Peyer's patch (tissue), 4 donors: Measurements from ENCODE around the gene GLMP. TPM values are rescaled to one million over a fixed set of nuclear protein-coding genes. Genes with fewer than 3 reads are reported as not detected.

Experiments
- DNase-seq, 3 donors: peaks; one replicate each; pipeline ENCODE4 v3.0.0-alpha.2; 2017 to 2019
- H3K27ac ChIP-seq, 4 donors: fragments of 200-600 bp; sonication (generic); one replicate each; pipeline ENCODE4 v1.5.1; 2016 to 2019
- H3K27me3 ChIP-seq, 2 donors: fragments of 200-600 bp; sonication (generic); one replicate each; pipeline ENCODE4 v1.5.1; 2019
- H3K36me3 ChIP-seq, 3 donors: fragments of 200-600 bp; sonication (generic); one replicate each; pipeline ENCODE4 v1.5.1; 2016 to 2019
- H3K4me1 ChIP-seq, 4 donors: fragments of 200-600 bp; sonication (generic); one replicate each; pipeline ENCODE4 v1.5.1; 2016 to 2019
- H3K4me3 ChIP-seq, 4 donors: fragments of 200-600 bp; sonication (generic); 1 replicate in 3 of 4; 2 replicates in 1 of 4; pipeline ENCODE4 v1.5.1; 2016 to 2019; ENCODE audit warnings: mild to moderate bottlenecking in 1 of 4
- H3K9me3 ChIP-seq, 4 donors: fragments of 200-600 bp; sonication (generic); one replicate each; pipeline ENCODE4 v1.5.1; 2016 to 2019; ENCODE audit warnings: mild to moderate bottlenecking in 1 of 4
- POLR2A ChIP-seq, 2 donors: fragments of 450-650 bp; IDR thresholded peaks; one replicate each; pipeline ENCODE4 v1.5.1; 2017; ENCODE audit warnings: antibody characterized with exemption in 2 of 2, mild to moderate bottlenecking in 2 of 2, moderate library complexity in 2 of 2
- total RNA-seq, 4 donors: library from RNA; depleted of rRNA; stranded (reverse); fragments of >200 nt; gene quantifications; one replicate each; pipeline ENCODE4 v1.1.0, GENCODE V29; 2016
- TF ChIP-seq, protein P1 (sequence below), 6 experiments: fragments of 450-650 bp in 4 of 6; fragments of 200-600 bp in 2 of 6; sonication (generic) in 1 of 6; IDR thresholded peaks; one replicate each; pipeline ENCODE4 v1.5.1; 2017 to 2019; ENCODE audit warnings: antibody characterized with exemption in 6 of 6, mild to moderate bottlenecking in 3 of 6, moderate library complexity in 1 of 6

GLMP gene
- total RNA-seq, 4 donors from 2014 or later = 23.1 to 67.8 (median 61.3) TPM

DNA sequence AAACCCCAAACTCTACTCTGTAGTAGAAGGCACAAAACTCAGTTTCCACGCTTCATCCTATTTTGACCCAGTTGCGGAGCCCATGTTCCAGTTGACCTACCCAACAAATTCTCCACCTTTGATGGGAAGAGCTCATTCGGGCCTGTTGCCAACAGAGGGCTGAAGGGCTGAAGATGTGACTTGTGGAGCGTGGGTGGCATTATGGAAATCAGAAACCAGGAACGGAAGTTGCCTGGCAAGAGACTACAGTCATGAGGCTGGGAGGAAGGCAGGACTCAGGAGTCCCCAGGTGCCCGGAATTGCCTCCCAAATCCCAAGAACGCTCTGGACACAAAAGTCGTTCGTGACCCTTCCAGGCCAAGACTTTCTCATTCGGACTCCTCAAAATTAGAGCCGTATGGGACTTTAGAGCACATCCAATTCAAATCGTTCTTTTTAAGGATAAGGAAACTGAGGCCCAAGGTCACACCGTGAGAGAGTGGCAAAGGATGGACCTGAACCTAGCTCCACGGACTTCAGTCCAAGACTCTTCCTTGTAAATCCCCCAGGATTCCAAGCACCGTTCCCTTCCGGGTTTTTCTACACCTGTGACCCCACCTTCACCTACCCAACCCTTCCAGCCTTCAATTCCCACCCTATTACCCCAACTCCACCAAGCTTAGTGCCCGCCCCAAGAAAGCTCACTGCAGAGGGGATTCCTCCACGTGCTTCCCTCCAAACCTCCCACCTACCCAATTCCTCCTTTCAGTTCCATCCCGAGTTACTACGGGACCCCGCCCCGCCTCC is 13.6 kb downstream of the GLMP start:
- peak overlapping the region; percentile 91 to 93 (median 93) for H3K27ac ChIP-seq
- H3K9me3 ChIP-seq = no peaks in the 10 kb centered on the region
- DNase-seq = no peak
- H3K4me1 ChIP-seq = peaks cover 0 to 33% (median 4%) of the 10 kb centered on the region in 4 donors
- no peak for TF ChIP-seq POLR2A (IDR thresholded peaks at IDR 0.05)
- TF ChIP-seq, protein P1, sequence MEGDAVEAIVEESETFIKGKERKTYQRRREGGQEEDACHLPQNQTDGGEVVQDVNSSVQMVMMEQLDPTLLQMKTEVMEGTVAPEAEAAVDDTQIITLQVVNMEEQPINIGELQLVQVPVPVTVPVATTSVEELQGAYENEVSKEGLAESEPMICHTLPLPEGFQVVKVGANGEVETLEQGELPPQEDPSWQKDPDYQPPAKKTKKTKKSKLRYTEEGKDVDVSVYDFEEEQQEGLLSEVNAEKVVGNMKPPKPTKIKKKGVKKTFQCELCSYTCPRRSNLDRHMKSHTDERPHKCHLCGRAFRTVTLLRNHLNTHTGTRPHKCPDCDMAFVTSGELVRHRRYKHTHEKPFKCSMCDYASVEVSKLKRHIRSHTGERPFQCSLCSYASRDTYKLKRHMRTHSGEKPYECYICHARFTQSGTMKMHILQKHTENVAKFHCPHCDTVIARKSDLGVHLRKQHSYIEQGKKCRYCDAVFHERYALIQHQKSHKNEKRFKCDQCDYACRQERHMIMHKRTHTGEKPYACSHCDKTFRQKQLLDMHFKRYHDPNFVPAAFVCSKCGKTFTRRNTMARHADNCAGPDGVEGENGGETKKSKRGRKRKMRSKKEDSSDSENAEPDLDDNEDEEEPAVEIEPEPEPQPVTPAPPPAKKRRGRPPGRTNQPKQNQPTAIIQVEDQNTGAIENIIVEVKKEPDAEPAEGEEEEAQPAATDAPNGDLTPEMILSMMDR (IDR thresholded peaks at IDR 0.05) = peak in 1 of 6 experiments; percentile 5
- peaks cover 0 to 29% (median 0%) of the 10 kb centered on the region in 3 donors for H3K36me3 ChIP-seq
- H3K27me3 ChIP-seq = no peaks in the 10 kb centered on the region
- peak overlapping the region; percentile 68 to 92 (median 80) for H3K4me3 ChIP-seq

DNA sequence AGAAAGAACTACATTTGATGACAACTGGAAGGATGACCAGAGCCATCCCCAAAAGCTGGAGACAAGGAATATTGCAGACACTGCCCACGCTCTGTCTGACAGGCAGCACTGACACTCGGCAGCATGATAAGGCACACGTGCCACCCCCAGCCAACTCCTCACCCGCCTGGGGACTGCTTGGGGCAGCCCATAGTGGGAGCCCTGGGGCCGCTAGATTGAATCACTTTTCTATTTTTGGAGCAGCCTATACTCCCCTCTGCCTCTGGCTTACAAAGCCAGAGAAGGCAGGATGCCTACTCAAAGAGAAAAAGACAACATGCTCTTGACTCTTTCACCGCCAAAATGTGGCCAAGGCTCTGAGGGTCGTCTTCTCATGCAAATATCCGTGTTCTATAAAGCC is 14.2 kb downstream of the GLMP start:
- no peak for DNase-seq
- H3K9me3 ChIP-seq = no peaks in the 10 kb centered on the region
- H3K27ac ChIP-seq = peak overlapping the region in 3 of 4 donors; percentile 91 to 93 (median 93)

DNA sequence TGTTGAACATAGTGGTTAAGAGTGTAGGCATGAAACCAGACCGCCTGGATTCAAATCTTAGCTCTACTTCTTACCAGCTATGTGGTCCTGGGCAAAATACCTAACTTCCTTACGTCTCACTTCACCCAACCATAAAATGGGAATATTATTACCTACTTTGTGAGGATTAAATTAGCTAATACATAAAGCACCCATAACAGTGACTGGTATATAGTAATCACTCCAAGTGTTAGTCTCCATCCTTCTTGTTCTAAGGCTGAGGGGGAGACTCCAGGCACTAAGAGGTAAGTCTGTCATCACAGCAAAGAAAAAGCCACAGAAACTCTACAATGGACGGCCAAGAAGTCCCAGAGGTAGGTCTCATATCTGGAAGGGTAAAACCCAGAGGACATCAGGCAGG is 15.6 kb downstream of the GLMP start:
- no peaks in the 10 kb centered on the region for H3K27me3 ChIP-seq
- H3K36me3 ChIP-seq = peaks cover 0 to 42% (median 0%) of the 10 kb centered on the region in 3 donors
- DNase-seq = no peak
- H3K4me3 ChIP-seq = no peak overlapping the region
- H3K27ac ChIP-seq = no peak overlapping the region
- no peak for TF ChIP-seq POLR2A (IDR thresholded peaks at IDR 0.05)
- TF ChIP-seq, protein P1 (IDR thresholded peaks at IDR 0.05) = no peak
- no peaks in the 10 kb centered on the region for H3K9me3 ChIP-seq
- H3K4me1 ChIP-seq = peaks cover 0 to 33% (median 4%) of the 10 kb centered on the region in 4 donors

More for the DNA sequence above, 14.2 kb downstream of the GLMP start:
- Histone ChIP-seq H3K4me1 (peaks cover 0 to 33% (median 4%) of the 10 kb centered on the region in 4 donors), H3K27me3 (no peaks in the 10 kb centered on the region), H3K36me3 (peaks cover 0 to 35% (median 0%) of the 10 kb centered on the region in 3 donors), H3K4me3 (peak overlapping the region; percentile 68 to 92 (median 80))
- TF ChIP-seq POLR2A (IDR thresholded peaks at IDR 0.05) = no peak
- TF ChIP-seq, protein P1 (IDR thresholded peaks at IDR 0.05) = no peak

DNA sequence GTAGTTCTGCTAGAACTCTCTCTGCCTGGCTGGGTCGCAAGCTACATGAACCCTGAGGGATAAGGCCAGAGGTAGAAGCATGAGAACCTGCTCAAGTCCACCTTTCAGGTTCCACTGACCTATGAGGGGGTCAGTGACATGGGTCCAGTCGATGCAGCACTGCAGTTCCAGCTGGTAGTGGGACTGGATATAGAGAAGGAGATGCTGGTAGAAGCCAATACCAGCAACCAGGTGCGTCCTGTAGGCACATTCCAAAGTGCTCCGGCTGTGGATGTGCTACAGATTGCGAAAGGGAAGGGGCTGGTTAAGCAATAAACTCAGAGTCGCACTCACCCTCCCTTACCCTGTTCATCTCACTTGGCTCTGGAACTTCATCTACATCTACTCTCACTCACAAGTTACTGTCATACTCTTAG is 18.5 kb downstream of the GLMP start:
- peaks cover 0 to 20% (median 4%) of the 10 kb centered on the region in 4 donors for H3K4me1 ChIP-seq
- H3K36me3 ChIP-seq = peaks cover 0 to 71% (median 0%) of the 10 kb centered on the region in 3 donors
- no peak overlapping the region for H3K27ac ChIP-seq
- H3K4me3 ChIP-seq = no peak overlapping the region
- no peaks in the 10 kb centered on the region for H3K9me3 ChIP-seq
- no peaks in the 10 kb centered on the region for H3K27me3 ChIP-seq
- DNase-seq = no peak
- TF ChIP-seq, protein P1 (IDR thresholded peaks at IDR 0.05) = no peak
- no peak for TF ChIP-seq POLR2A (IDR thresholded peaks at IDR 0.05)

DNA sequence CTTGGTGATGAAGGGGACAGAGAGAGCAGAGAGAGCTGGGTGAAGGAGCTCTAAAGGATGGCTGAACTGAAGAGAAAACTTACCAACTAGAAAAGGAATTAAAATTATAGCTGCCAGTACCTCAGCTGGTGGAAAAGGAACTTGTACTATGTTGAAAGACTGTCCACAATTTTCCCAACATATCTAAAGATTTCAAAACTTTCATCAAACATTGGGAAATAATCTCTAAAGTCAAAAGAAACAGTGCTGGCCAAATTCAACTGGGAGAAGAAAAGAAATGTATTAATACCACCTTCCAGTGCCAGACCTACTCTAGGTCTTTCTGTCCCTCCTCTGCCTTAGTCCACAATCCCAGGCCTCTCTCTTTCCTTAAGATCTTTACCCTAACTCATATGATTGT is 18.9 kb downstream of the GLMP start:
- Histone ChIP-seq H3K27ac (no peak overlapping the region), H3K36me3 (peaks cover 0 to 75% (median 0%) of the 10 kb centered on the region in 3 donors), H3K9me3 (no peaks in the 10 kb centered on the region), H3K4me3 (no peak overlapping the region), H3K4me1 (peaks cover 0 to 15% (median 2%) of the 10 kb centered on the region in 4 donors), H3K27me3 (no peaks in the 10 kb centered on the region)
- no peak for DNase-seq
- TF ChIP-seq, protein P1 (IDR thresholded peaks at IDR 0.05) = no peak
- no peak for TF ChIP-seq POLR2A (IDR thresholded peaks at IDR 0.05)
